ENCODE data around the gene PIGK.

The PIGK gene

GRCh38 chr1:77239311-77239710, 20.1 kb upstream of the PIGK start:
- no peaks in the 10 kb centered on the region for H3K27me3 ChIP-seq (ENCODE audit: insufficient read depth, low read length, poor library complexity)
- H3K9me3 ChIP-seq (ENCODE audit: insufficient read depth, low read length, severe bottlenecking), result no peaks in the 10 kb centered on the region
- H3K9ac ChIP-seq (ENCODE audit: low read depth, low read length), result no peak overlapping the region
- TF ChIP-seq, protein P1, sequence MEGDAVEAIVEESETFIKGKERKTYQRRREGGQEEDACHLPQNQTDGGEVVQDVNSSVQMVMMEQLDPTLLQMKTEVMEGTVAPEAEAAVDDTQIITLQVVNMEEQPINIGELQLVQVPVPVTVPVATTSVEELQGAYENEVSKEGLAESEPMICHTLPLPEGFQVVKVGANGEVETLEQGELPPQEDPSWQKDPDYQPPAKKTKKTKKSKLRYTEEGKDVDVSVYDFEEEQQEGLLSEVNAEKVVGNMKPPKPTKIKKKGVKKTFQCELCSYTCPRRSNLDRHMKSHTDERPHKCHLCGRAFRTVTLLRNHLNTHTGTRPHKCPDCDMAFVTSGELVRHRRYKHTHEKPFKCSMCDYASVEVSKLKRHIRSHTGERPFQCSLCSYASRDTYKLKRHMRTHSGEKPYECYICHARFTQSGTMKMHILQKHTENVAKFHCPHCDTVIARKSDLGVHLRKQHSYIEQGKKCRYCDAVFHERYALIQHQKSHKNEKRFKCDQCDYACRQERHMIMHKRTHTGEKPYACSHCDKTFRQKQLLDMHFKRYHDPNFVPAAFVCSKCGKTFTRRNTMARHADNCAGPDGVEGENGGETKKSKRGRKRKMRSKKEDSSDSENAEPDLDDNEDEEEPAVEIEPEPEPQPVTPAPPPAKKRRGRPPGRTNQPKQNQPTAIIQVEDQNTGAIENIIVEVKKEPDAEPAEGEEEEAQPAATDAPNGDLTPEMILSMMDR (IDR thresholded peaks at IDR 0.05; ENCODE audit: borderline replicate concordance, extremely low read depth, low read length, poor library complexity, severe bottlenecking), result no peak
- TF ChIP-seq EZH2 (IDR thresholded peaks at IDR 0.05; ENCODE audit: borderline replicate concordance, low read depth, low read length, severe bottlenecking), result no peak
- H3K36me3 ChIP-seq (ENCODE audit: insufficient read depth, low read length), result no peaks in the 10 kb centered on the region
- H3K27ac ChIP-seq (ENCODE audit: low read length), result no peak overlapping the region
- no peaks in the 10 kb centered on the region for H3K4me1 ChIP-seq (ENCODE audit: insufficient read depth, low read length)
- H3K4me2 ChIP-seq (ENCODE audit: insufficient read depth, low read length), result no peak overlapping the region
- H3K4me3 ChIP-seq (ENCODE audit: low read depth in 1 of 2, low read length in 2 of 2), result no peak overlapping the region
- ATAC-seq (ENCODE audit: insufficient read depth, low read depth) (no peak), DNase-seq (no peak)
- no peaks in the 10 kb centered on the region for H3K79me2 ChIP-seq (ENCODE audit: insufficient read depth, low read length)
- no peak overlapping the region for H2AFZ ChIP-seq (ENCODE audit: low read depth, low read length)
- no peaks in the 10 kb centered on the region for H4K20me1 ChIP-seq (ENCODE audit: insufficient read depth, low read length)

- Histone ChIP-seq H4K20me1 (ENCODE audit: insufficient read depth, low read length) (no peaks in the 10 kb centered on the region), H3K9me3 (ENCODE audit: insufficient read depth, low read length, severe bottlenecking) (no peaks in the 10 kb centered on the region), H3K79me2 (ENCODE audit: insufficient read depth, low read length) (no peaks in the 10 kb centered on the region), H3K9ac (ENCODE audit: low read depth, low read length) (no peak overlapping the region), H3K4me1 (ENCODE audit: insufficient read depth, low read length) (no peaks in the 10 kb centered on the region), H3K27ac (ENCODE audit: low read length) (no peak overlapping the region), H3K36me3 (ENCODE audit: insufficient read depth, low read length) (no peaks in the 10 kb centered on the region), H3K27me3 (ENCODE audit: insufficient read depth, low read length, poor library complexity) (no peaks in the 10 kb centered on the region), H2AFZ (ENCODE audit: low read depth, low read length) (no peak overlapping the region), H3K4me2 (ENCODE audit: insufficient read depth, low read length) (no peak overlapping the region), H3K4me3 (ENCODE audit: low read depth in 1 of 2, low read length in 2 of 2) (no peak overlapping the region)
- DNase-seq (no peak), ATAC-seq (ENCODE audit: insufficient read depth, low read depth) (no peak)
- no peak for TF ChIP-seq EZH2 (IDR thresholded peaks at IDR 0.05; ENCODE audit: borderline replicate concordance, low read depth, low read length, severe bottlenecking)
- TF ChIP-seq, protein P1 (IDR thresholded peaks at IDR 0.05; ENCODE audit: borderline replicate concordance, extremely low read depth, low read length, poor library complexity, severe bottlenecking), result no peak
These were observed 19.2 kb upstream of the PIGK start for GRCh38 chr1:77238462-77238861.

- ATAC-seq (ENCODE audit: insufficient read depth, low read depth), result no peak
These were observed 15.7 kb upstream of the PIGK start for GRCh38 chr1:77234943-77235342.

More at GRCh38 chr1:77234943-77235342, 15.7 kb upstream of the PIGK start:
- Histone ChIP-seq H3K4me2 (ENCODE audit: insufficient read depth, low read length) (no peak overlapping the region), H3K9ac (ENCODE audit: low read depth, low read length) (no peak overlapping the region), H3K27me3 (ENCODE audit: insufficient read depth, low read length, poor library complexity) (no peaks in the 10 kb centered on the region), H3K27ac (ENCODE audit: low read length) (no peak overlapping the region), H4K20me1 (ENCODE audit: insufficient read depth, low read length) (no peaks in the 10 kb centered on the region), H3K4me3 (ENCODE audit: low read depth in 1 of 2, low read length in 2 of 2) (no peak overlapping the region), H3K9me3 (ENCODE audit: insufficient read depth, low read length, severe bottlenecking) (no peaks in the 10 kb centered on the region), H2AFZ (ENCODE audit: low read depth, low read length) (no peak overlapping the region), H3K4me1 (ENCODE audit: insufficient read depth, low read length) (no peaks in the 10 kb centered on the region), H3K79me2 (ENCODE audit: insufficient read depth, low read length) (no peaks in the 10 kb centered on the region), H3K36me3 (ENCODE audit: insufficient read depth, low read length) (no peaks in the 10 kb centered on the region)
- no peak for DNase-seq
- TF ChIP-seq, protein P1 (IDR thresholded peaks at IDR 0.05; ENCODE audit: borderline replicate concordance, extremely low read depth, low read length, poor library complexity, severe bottlenecking), result no peak
- TF ChIP-seq EZH2 (IDR thresholded peaks at IDR 0.05; ENCODE audit: borderline replicate concordance, low read depth, low read length, severe bottlenecking), result no peak
